AG09319 (cell line): ENCODE results near the gene MRPL1.
"Not testable (repeated sequence)": the region's sequence is repeated elsewhere in the genome, so short reads cannot be mapped to it uniquely, and the experiment has no call there.

ENCODE experiments used
- DNase-seq: peaks from one replicate; pipeline ENCODE4 v3.0.0-alpha.2; 2010; ENCODE audit warnings: low read depth; ENCODE audit errors: extremely low read depth
- CTCF ChIP-seq: IDR thresholded peaks from 2 replicates; pipeline ENCODE4 v1.5.1; 2011; ENCODE audit warnings: low read depth, mild to moderate bottlenecking, inconsistent platforms, low read length, moderate library complexity

Gene MRPL1

GRCh38 chr4:77952457-77952856, 89.8 kb downstream of the MRPL1 start:
- TF ChIP-seq CTCF: no peak
- DNase-seq: no peak

GRCh38 chr4:77954690-77955089, 92.1 kb downstream of the MRPL1 start:
- no peak for TF ChIP-seq CTCF
- DNase-seq: no peak

GRCh38 chr4:77956917-77957316, 94.3 kb downstream of the MRPL1 start:
- TF ChIP-seq CTCF: no peak
- DNase-seq: no peak

- DNase-seq: no peak
- TF ChIP-seq CTCF: no peak
Observed at GRCh38 chr4:77958897-77959296, 96.3 kb downstream of the MRPL1 start.

- peak; percentile 28 for DNase-seq
- TF ChIP-seq CTCF: peak; percentile 59
Observed at GRCh38 chr4:77959566-77960338, 97.1 kb downstream of the MRPL1 start.

- no peak for DNase-seq
Observed at GRCh38 chr4:77960367-77960766, 97.7 kb downstream of the MRPL1 start.

GRCh38 chr4:77963004-77963403, 100.4 kb downstream of the MRPL1 start:
- no peak for TF ChIP-seq CTCF
- no peak for DNase-seq

More at GRCh38 chr4:77960367-77960766, 97.7 kb downstream of the MRPL1 start:
- no peak for TF ChIP-seq CTCF

- DNase-seq: not testable (repeated sequence)
Observed at GRCh38 chr4:77973657-77974056, 111.0 kb downstream of the MRPL1 start.

- not testable (repeated sequence) for DNase-seq
Observed at GRCh38 chr4:77982900-77983540, 120.4 kb downstream of the MRPL1 start.

GRCh38 chr4:77983612-77984311, 121.1 kb downstream of the MRPL1 start:
- DNase-seq: not testable (repeated sequence)
